ENCODE measurements around the gene EMILIN2. TPM values are rescaled to one million over a fixed set of nuclear protein-coding genes. Genes with fewer than 3 reads are reported as not detected.
A peak's percentile ranks its signal among the peaks of the same experiment; 100 is the strongest.
"Not testable (repeated sequence)": the region's sequence is repeated elsewhere in the genome, so short reads cannot be mapped to it uniquely, and the experiment has no call there.

The EMILIN2 gene
- total RNA-seq, 2 experiments from 2014 or later: 21.4 to 23.0 TPM

DNA sequence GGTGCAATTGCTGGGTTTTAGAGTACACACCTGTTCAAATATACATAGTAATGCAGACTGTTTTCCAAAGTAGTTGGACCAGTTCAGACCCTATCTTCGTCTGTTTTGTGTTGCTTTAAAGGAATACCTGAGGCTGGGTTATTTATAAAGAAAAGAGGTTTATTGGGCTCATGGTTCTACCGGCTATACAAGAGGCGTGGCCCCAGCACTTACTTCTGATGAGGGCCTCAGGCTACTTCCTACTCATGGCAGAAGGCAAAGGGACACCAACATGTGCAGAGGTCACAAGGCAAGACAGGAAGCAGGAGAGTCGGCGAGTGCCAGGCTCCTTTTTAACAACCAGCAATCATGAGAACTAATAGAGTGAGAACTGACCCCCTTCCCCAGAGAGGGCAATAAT lies 21.9 kb upstream of the EMILIN2 start:
- ChIA-PET CTCF (no interaction called here), POLR2A (no interaction called here)
- Mint-ChIP-seq H3K4me3 (no peak overlapping the region), H3K27ac (no peak overlapping the region), H3K36me3 (ENCODE audit: low read depth) (no peaks in the 10 kb centered on the region), H3K27me3 (peaks cover 5% of the 10 kb centered on the region), H3K9me3 (peaks cover 2% of the 10 kb centered on the region), H3K4me1 (no peaks in the 10 kb centered on the region)
- no peak for DNase-seq

DNA sequence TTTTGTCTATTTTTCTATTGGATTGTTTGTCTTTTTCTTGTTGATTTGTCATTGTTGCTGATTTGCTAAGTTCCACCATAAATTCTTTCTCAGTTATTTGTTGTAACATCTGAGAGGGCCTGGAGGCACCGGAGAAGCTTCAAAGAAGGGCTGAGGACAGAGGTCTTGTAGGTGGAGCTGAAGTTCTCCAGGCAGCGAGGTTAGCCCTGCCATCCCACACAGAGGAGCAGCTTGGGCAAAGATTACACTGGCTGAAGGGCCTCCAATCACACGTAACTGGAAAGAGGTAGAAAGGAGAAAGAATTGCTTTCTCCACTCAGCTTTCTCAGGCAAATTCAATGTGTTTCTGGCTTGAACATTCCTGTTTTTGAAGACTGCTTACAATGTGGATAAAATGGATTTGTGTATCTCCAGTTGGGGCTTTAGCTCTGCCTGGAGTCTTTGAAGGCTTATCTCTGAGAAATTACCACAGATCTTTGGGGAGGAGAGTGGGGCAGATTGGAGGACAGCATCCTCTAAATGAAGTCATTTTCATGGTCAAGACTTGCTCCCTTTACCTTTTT lies 21.1 kb upstream of the EMILIN2 start:
- H3K27me3 Mint-ChIP-seq: peaks cover 6% of the 10 kb centered on the region
- CTCF ChIA-PET: no interaction called here

DNA sequence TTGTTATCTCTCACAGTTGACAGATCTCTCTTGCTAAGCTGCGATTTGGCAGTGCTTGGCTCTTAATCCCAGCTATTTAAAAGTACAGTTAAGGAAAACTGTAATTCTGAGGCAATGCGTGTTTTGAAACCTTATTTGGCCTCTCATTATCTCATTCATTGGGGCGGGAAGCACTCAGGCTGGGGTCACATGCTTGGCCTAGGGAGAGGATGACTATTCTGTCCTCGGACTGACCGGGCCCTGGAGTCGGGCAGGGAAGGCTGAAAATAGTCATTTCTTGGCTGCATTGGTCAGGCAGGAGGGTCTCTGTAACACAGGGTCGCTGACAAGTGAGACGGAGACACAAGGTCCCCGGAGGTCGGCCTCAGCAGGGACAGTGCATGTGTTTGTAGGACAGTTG lies 20.2 kb upstream of the EMILIN2 start:
- H3K27me3 Mint-ChIP-seq: peaks cover 10% of the 10 kb centered on the region
- H3K4me1 Mint-ChIP-seq: no peaks in the 10 kb centered on the region
- no peak for DNase-seq
- H3K9me3 Mint-ChIP-seq: peaks cover 2% of the 10 kb centered on the region
- CTCF ChIA-PET: no interaction called here
- no peak overlapping the region for H3K27ac Mint-ChIP-seq
- no peak overlapping the region for H3K4me3 Mint-ChIP-seq
- H3K36me3 Mint-ChIP-seq (ENCODE audit: low read depth): no peaks in the 10 kb centered on the region
- POLR2A ChIA-PET: no interaction called here

More for the DNA sequence above, 21.1 kb upstream of the EMILIN2 start:
- H3K36me3 Mint-ChIP-seq (ENCODE audit: low read depth): no peaks in the 10 kb centered on the region
- H3K9me3 Mint-ChIP-seq: peaks cover 2% of the 10 kb centered on the region
- no peak for DNase-seq
- H3K27ac Mint-ChIP-seq: no peak overlapping the region
- H3K4me3 Mint-ChIP-seq: no peak overlapping the region
- POLR2A ChIA-PET: no interaction called here
- H3K4me1 Mint-ChIP-seq: no peaks in the 10 kb centered on the region

DNA sequence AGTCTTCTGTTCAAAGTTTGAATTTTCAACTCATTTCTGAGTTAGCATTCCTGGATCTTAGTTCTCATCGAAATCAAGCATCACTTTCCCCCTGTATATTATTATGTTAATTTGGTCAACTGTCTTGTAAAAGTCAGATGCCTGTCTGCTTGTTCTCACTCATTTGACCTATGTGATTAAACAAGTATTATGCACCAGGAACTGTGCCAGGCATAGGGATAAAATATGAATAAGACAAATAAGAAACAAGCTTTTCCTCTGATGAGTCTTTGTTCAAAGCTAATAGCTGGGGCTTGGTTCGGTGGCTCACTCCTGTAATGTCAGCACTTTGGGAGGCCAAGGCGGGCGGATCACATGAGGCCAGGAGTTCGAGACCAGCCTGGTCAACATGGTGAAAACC lies 19.7 kb upstream of the EMILIN2 start:
- no peaks in the 10 kb centered on the region for H3K4me1 Mint-ChIP-seq
- peaks cover 2% of the 10 kb centered on the region for H3K9me3 Mint-ChIP-seq
- CTCF ChIA-PET: no interaction called here
- H3K4me3 Mint-ChIP-seq: no peak overlapping the region
- POLR2A ChIA-PET: no interaction called here
- no peaks in the 10 kb centered on the region for H3K36me3 Mint-ChIP-seq (ENCODE audit: low read depth)
- DNase-seq: no peak
- peaks cover 12% of the 10 kb centered on the region for H3K27me3 Mint-ChIP-seq
- no peak overlapping the region for H3K27ac Mint-ChIP-seq

DNA sequence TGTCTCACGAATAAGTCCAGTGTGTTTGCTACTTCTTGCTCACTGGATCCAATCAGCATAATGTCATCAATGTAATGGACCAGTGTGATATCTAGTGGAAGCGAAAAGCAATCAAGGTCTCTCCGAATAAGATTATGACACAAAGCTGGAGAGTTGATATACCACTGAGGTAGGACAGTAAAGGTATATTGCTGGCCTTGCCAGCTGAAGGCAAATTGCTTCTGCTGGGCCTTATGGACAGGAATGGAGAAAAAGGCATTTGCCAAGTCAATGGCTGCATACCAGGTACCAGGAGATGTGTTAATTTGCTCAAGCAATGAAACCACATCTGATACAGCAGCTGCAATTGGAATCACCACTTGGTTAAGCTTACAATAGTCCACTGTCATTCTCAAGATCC lies 10.7 kb upstream of the EMILIN2 start:
- DNase-seq; H3K4me1 Mint-ChIP-seq; CTCF ChIA-PET; POLR2A ChIA-PET; H3K4me3 Mint-ChIP-seq; H3K27ac Mint-ChIP-seq; H3K36me3 Mint-ChIP-seq (ENCODE audit: low read depth): not testable (repeated sequence)
- Mint-ChIP-seq H3K9me3 (peaks cover 15% of the 10 kb centered on the region), H3K27me3 (peaks cover 12% of the 10 kb centered on the region)

DNA sequence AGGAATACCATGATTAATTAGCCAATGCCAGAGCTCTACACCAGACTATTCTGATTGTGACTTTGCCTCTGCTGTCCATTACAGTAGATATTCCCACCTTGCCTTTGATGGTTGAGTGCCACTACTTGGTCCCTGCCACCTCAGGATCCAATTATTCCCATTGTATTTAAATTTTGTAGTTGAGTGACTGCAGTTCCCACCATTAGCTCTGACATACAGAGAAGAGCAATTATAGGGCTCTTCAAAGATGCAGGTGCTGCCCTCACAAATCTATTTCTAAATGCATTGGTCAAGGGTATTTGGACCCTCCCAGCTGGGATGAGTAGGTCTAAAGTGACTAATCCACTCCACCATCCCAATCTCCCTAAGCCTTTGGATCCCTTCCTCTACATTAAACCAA lies 9.5 kb upstream of the EMILIN2 start:
- DNase-seq; H3K4me1 Mint-ChIP-seq; H3K36me3 Mint-ChIP-seq (ENCODE audit: low read depth); CTCF ChIA-PET; POLR2A ChIA-PET; H3K27ac Mint-ChIP-seq; H3K4me3 Mint-ChIP-seq: not testable (repeated sequence)
- H3K9me3 Mint-ChIP-seq: peaks cover 15% of the 10 kb centered on the region
- H3K27me3 Mint-ChIP-seq: peaks cover 13% of the 10 kb centered on the region

DNA sequence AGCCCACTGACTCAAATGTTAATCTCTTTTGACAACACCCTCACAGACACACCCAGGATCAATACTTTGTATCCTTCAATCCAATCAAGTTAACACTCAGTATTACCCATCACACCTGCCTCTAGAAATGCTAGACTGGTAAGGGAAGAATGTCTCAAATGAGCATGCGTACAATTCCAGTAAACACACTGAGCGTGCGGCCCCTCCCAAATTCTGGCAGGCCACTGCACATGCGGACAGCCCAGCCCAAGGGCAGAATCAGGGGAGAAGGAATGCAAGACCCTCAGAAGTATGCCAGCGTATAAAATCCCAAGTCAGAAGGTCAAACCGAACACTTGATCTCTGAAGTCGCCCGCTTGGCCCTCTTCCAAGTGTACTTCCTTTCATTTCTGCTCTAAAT lies 7.6 kb upstream of the EMILIN2 start:
- H3K36me3 Mint-ChIP-seq (ENCODE audit: low read depth): no peaks in the 10 kb centered on the region
- H3K9me3 Mint-ChIP-seq: peaks cover 15% of the 10 kb centered on the region
- no peaks in the 10 kb centered on the region for H3K4me1 Mint-ChIP-seq
- ChIA-PET POLR2A (no interaction called here), CTCF (no interaction called here)
- peaks cover 28% of the 10 kb centered on the region for H3K27me3 Mint-ChIP-seq
- DNase-seq: no peak
- H3K27ac Mint-ChIP-seq: no peak overlapping the region
- H3K4me3 Mint-ChIP-seq: no peak overlapping the region

DNA sequence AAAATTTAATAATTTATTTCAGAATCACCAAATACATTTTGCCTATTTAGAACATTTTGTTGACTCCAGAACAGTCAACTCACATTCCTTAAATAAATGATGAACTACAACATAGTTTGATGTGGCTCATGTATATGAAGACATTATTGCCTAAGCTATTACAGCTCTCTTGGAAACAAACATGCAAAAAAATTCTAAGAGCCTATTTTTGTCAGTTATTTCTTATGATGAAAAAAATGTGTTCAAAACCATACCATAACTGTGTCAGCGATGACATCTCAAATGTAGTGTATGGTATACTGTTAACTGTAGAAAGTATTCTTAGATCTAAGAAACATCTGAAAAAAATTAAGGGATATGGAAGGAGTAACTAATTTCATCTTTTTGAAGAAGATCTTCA lies 6.3 kb upstream of the EMILIN2 start:
- Mint-ChIP-seq H3K27ac (no peak overlapping the region), H3K4me3 (no peak overlapping the region), H3K27me3 (peaks cover 39% of the 10 kb centered on the region), H3K9me3 (peaks cover 15% of the 10 kb centered on the region), H3K36me3 (ENCODE audit: low read depth) (no peaks in the 10 kb centered on the region), H3K4me1 (no peaks in the 10 kb centered on the region)
- ChIA-PET CTCF (no interaction called here), POLR2A (no interaction called here)
- DNase-seq: no peak

DNA sequence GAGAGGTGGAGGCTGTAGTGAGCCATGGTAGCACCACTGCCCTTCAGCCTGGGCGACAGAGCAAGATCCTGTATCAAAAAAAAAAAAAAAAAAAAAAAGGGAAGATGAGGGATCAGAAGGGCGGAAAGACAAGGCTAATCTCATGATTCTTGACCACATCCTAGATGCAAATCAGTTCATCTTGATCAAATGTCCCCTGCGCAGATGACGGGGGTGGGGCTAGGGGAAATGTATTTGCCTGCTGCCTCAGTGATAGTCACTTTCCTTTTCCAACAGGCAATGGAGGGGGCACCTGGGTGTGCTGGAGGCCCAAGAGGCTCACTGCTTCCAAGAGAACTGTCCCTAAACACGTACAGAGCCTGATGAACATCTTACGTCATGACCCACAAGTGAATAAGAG lies 3.7 kb upstream of the EMILIN2 start:
- Mint-ChIP-seq H3K4me1 (peaks cover 10% of the 10 kb centered on the region), H3K27ac (no peak overlapping the region), H3K9me3 (peaks cover 7% of the 10 kb centered on the region), H3K4me3 (no peak overlapping the region), H3K36me3 (ENCODE audit: low read depth) (no peaks in the 10 kb centered on the region), H3K27me3 (peaks cover 54% of the 10 kb centered on the region)
- no peak for DNase-seq
- POLR2A ChIA-PET: no interaction called here
- CTCF ChIA-PET: no interaction called here

DNA sequence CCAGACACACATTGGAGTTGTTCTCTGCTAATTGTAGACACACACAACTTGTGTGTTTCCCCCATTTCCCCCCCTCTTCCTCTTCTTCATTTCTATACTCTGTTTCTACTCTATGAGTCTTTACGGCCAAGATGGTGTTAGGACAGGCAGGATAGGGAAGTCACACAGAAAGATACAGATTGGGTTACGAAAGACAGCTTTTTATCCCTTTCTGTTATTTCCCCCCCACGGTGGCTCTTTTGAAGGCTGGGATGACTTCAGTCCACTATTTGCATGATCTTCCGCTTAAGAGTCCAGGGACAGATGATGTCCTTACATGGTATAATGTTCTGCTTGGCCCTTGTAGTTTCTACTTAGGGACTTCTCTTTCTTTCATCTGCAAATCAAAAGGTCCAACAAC lies 1.6 kb upstream of the EMILIN2 start:
- Mint-ChIP-seq H3K4me3 (no peak overlapping the region), H3K36me3 (ENCODE audit: low read depth) (no peaks in the 10 kb centered on the region), H3K9me3 (no peaks in the 10 kb centered on the region), H3K27ac (no peak overlapping the region), H3K4me1 (peaks cover 16% of the 10 kb centered on the region), H3K27me3 (peaks cover 68% of the 10 kb centered on the region)
- no peak for DNase-seq
- ChIA-PET CTCF (no interaction called here), POLR2A (no interaction called here)

DNA sequence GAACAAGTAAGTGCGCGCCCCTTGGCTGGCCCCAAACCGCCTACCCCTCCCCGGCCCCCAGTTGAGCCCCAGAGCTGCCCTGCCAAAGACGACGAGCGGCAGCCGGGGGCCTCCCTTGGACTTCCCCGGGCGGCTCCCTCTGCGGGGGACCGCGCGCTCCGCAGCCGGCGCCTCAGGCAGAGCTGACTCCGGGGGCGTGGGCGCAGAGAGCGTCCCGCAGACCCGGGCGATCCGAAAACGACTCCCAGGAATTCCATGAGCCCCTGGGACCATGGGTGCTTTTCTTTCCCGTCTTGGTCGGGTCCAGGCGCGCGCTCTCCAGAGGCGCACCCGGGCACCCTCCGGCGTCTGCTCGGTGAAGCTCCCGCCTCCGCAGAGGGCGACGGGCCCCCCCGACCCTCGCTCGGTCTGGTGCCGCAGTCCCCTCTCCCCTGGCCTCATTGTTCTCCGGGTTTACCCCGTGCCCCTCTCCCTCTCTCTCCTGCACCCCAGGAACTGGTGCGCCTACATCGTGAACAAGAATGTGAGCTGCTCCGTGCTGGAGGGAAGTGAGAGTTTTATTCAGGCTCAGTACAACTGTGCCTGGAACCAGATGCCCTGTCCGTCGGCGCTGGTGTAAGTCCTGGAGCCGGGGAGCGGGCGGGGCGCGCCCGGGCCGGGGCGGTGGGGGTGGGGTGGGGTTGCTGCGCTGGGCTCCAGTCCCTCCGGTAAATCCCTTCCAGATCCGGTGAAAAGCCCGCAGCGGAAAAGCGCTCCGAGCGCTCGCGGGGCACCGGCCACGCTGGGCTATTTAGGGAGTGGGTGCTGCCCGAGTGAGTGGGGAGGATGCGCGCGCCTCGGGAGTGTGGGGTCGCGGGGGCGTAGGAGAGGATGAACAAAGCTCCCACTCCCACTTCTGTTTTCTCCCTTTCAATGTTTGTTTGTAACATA lies 776 bp downstream of the EMILIN2 start:
- CTCF ChIA-PET: interaction anchor here (0.7 to 1.4 kb wide), 4 partner anchors 36 to 215 kb away, joined by 3 to 6 read pairs (median 3); no protein-coding TSS in a partner anchor
- DNase-seq: peak; percentile 28
- Mint-ChIP-seq H3K36me3 (ENCODE audit: low read depth) (no peaks in the 10 kb centered on the region), H3K27ac (no peak overlapping the region), H3K4me1 (peaks cover 16% of the 10 kb centered on the region), H3K4me3 (peak overlapping the region; percentile 82), H3K9me3 (no peaks in the 10 kb centered on the region), H3K27me3 (peaks cover 61% of the 10 kb centered on the region)
- POLR2A ChIA-PET: interaction anchor here (0.5 to 0.7 kb wide), 2 partner anchors 33 to 208 kb away, joined by 3 read pairs; no protein-coding TSS in a partner anchor

DNA sequence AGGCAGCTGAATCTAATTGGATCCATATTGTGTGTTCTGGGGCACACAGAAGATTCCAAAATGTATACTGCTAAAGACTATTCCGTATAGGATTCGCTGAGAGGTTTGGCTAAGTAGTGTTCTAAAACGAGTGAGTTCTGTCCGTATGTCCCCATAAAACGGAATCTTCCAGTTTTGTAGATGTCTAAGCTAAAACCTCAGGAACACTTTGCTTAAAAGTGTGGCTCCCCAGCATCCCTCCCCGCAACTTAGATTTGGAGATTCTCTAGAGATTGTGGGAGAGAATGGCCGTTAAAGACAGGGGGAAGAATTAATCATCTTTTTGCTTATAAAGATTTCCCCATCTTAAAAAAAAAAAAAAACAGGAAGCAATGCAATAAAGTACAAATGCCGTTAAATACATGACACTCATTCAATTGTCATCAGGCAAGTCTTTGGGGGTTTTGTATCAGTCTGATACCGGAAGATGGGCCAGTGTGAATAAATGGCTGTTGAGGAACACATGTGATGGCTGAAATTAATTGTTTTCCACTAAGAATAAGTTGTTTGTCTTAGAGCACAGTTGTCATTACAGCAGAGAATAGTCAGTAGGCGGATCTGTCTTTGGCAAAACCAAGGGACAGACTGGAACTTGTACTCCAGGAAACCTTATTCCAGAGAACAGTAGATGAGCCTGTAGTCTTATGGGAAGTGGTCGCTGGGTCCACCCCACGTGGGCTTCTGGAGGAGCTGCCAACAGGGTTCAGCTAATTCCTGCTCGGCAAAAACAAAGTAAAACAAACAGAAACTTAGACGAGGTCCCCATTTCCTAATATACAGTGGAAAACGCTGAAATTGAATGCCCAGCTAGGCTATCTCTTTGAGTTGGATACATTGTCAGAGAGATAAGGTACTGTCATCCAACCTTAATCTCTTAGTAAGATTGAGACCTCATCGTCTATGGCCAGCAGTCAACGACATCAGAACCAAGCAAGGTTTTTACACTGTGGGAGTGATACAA lies 1.7 kb downstream of the EMILIN2 start:
- no peak for DNase-seq
- ChIA-PET POLR2A (interaction anchor here (0.5 to 0.7 kb wide), 2 partner anchors 32 to 209 kb away, joined by 3 read pairs; no protein-coding TSS in a partner anchor), CTCF (interaction anchor here (0.7 to 1.4 kb wide), 4 partner anchors 35 to 214 kb away, joined by 3 to 6 read pairs (median 3); no protein-coding TSS in a partner anchor)
- H3K27ac Mint-ChIP-seq: no peak overlapping the region
- H3K27me3 Mint-ChIP-seq: peaks cover 53% of the 10 kb centered on the region
- H3K4me3 Mint-ChIP-seq: peak overlapping the region; percentile 82
- H3K9me3 Mint-ChIP-seq: no peaks in the 10 kb centered on the region
- H3K36me3 Mint-ChIP-seq (ENCODE audit: low read depth): no peaks in the 10 kb centered on the region
- peaks cover 16% of the 10 kb centered on the region for H3K4me1 Mint-ChIP-seq

DNA sequence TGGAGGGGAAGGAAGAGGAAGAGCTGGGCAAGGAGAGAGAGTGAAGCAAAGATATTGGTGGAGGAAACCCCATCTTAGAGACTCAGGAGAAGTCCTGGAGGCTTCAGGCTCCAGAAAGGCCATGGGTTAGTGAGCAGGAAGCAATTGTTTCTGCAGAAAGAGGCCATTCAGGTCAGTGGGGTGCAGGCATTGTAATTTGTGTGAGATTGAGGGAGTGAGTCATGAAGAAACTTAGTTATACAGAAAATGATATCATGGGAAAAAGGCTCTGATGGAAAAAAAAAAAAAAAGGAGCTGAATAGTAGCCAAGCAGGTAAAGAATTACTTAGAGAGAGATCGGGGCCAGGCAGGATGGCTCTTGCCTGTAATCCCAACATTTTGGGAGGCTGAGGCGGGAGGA lies 4.0 kb downstream of the EMILIN2 start:
- Mint-ChIP-seq H3K36me3 (ENCODE audit: low read depth) (no peaks in the 10 kb centered on the region), H3K27me3 (peaks cover 38% of the 10 kb centered on the region), H3K4me3 (no peak overlapping the region), H3K4me1 (peaks cover 16% of the 10 kb centered on the region), H3K9me3 (no peaks in the 10 kb centered on the region), H3K27ac (no peak overlapping the region)
- CTCF ChIA-PET: no interaction called here
- no peak for DNase-seq
- POLR2A ChIA-PET: no interaction called here

All from activated CD4-positive, alpha-beta memory T cell treated with anti-CD3 and anti-CD28 coated beads, Interleukin-2, amount 10 ng/mL, durations not matched to agents 7 days and 5 days (primary cell).